ENCODE data around the gene FNDC3B. TPM values are rescaled to one million over a fixed set of nuclear protein-coding genes. Genes with fewer than 3 reads are reported as not detected.

The FNDC3B gene
- polyA plus RNA-seq, 2 of the 4 experiments (the other 2 are of a cell fraction), result 29.5 to 33.6 TPM

DNA sequence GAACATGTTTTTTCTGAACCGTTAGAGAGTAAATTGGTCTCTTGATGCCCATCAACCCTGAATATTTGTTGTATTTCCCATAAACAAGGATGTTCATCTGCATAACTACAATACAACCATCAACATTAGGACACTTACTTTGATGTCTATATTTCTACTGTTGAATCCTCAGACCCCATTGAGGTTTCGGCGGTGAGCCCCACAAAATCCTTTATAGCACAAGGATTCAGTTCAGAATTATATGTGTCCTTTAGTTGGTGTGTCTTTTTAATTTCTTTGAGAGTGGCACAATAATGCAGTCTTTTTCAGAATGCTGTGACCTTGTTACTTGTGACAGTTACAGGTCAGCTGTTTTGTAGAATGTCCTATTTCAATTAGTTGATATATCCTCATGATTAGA is 158.0 kb downstream of the FNDC3B start:
- no peak for FAIRE-seq

DNA sequence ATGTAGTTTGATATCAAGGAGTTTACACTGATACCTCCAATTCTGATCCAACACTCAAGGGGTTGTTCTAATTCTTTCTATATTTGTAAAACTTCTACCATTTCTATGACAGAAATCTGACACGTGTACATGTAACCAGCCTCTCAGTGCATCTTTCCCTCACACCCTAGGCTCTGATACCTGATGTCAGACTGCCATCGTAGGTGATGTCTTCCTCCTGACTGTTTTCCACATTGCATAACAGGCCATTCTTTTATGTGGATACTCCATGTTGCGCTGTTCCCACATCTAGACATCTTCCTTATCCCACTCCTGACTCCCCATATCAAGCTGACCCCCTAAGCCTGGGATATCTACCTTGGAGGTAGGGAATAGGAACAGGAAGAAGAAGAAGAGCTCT is 159.1 kb downstream of the FNDC3B start:
- POLR2A ChIA-PET, result no interaction called here
- Histone ChIP-seq H3K9me3 (no peaks in the 10 kb centered on the region), H3K4me1 (peaks cover 70% of the 10 kb centered on the region), H3K27ac (peak overlapping the region in 1 of 2 experiments; percentile 18; a peak in 2 of 6 replicates), H3K4me3 (no peak overlapping the region), H3K4me2 (no peak overlapping the region)
- WGBS (ENCODE audit: missing lambda C conversion rate), result 94% methylated on average over 3 of the region's 3 CpGs
- CTCF ChIA-PET, result no interaction called here
- DNase-seq (ENCODE audit: low read depth in 1 of 2, low spot score in 1 of 2), result no peak
- TF ChIP-seq MYC (IDR thresholded peaks at IDR 0.05; ENCODE audit: borderline replicate concordance, low read length) (no peak), RAD21 (conservative IDR thresholded peaks at IDR 0.05 in 1 of 2, IDR thresholded peaks at IDR 0.05 in 1 of 2) (no peak), ZNF302 (CRISPR knock-in tag; IDR thresholded peaks at IDR 0.05) (no peak), SREBF2 (IDR thresholded peaks at IDR 0.05) (no peak)
- TF ChIP-seq, protein P1, sequence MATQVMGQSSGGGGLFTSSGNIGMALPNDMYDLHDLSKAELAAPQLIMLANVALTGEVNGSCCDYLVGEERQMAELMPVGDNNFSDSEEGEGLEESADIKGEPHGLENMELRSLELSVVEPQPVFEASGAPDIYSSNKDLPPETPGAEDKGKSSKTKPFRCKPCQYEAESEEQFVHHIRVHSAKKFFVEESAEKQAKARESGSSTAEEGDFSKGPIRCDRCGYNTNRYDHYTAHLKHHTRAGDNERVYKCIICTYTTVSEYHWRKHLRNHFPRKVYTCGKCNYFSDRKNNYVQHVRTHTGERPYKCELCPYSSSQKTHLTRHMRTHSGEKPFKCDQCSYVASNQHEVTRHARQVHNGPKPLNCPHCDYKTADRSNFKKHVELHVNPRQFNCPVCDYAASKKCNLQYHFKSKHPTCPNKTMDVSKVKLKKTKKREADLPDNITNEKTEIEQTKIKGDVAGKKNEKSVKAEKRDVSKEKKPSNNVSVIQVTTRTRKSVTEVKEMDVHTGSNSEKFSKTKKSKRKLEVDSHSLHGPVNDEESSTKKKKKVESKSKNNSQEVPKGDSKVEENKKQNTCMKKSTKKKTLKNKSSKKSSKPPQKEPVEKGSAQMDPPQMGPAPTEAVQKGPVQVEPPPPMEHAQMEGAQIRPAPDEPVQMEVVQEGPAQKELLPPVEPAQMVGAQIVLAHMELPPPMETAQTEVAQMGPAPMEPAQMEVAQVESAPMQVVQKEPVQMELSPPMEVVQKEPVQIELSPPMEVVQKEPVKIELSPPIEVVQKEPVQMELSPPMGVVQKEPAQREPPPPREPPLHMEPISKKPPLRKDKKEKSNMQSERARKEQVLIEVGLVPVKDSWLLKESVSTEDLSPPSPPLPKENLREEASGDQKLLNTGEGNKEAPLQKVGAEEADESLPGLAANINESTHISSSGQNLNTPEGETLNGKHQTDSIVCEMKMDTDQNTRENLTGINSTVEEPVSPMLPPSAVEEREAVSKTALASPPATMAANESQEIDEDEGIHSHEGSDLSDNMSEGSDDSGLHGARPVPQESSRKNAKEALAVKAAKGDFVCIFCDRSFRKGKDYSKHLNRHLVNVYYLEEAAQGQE (IDR thresholded peaks at IDR 0.05), result no peak
- TF ChIP-seq, protein P2, sequence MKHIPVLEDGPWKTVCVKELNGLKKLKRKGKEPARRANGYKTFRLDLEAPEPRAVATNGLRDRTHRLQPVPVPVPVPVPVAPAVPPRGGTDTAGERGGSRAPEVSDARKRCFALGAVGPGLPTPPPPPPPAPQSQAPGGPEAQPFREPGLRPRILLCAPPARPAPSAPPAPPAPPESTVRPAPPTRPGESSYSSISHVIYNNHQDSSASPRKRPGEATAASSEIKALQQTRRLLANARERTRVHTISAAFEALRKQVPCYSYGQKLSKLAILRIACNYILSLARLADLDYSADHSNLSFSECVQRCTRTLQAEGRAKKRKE (CRISPR knock-in tag; IDR thresholded peaks at IDR 0.05; ENCODE audit: low read depth), result no peak
- no peak for FAIRE-seq
- ATAC-seq, result no peak

More for the DNA sequence above, 158.0 kb downstream of the FNDC3B start:
- no peak for TF ChIP-seq POLR2AphosphoS2 (conservative IDR thresholded peaks at IDR 0.05; ENCODE audit: low read length)
- no peak for TF ChIP-seq HOXB5 (CRISPR knock-in tag; IDR thresholded peaks at IDR 0.05)
- TF ChIP-seq ZSCAN20 (CRISPR knock-in tag; IDR thresholded peaks at IDR 0.05), result no peak
- TF ChIP-seq MYC (IDR thresholded peaks at IDR 0.05; ENCODE audit: borderline replicate concordance, low read length), result no peak
- no peak for TF ChIP-seq MAFK (IDR thresholded peaks at IDR 0.05; ENCODE audit: partially characterized antibody)
- no peak for TF ChIP-seq PHF8 (IDR thresholded peaks at IDR 0.05; ENCODE audit: borderline replicate concordance, low read depth)
- no peak for TF ChIP-seq RARB (CRISPR knock-in tag; IDR thresholded peaks at IDR 0.05)
- no peak for TF ChIP-seq NFE2L2 (conservative IDR thresholded peaks at IDR 0.05; ENCODE audit: low read length)
- TF ChIP-seq BHLHE40 (IDR thresholded peaks at IDR 0.05; ENCODE audit: low read depth, low read length), result no peak
- TF ChIP-seq, protein P1 (IDR thresholded peaks at IDR 0.05), result no peak
- TF ChIP-seq, protein P3, sequence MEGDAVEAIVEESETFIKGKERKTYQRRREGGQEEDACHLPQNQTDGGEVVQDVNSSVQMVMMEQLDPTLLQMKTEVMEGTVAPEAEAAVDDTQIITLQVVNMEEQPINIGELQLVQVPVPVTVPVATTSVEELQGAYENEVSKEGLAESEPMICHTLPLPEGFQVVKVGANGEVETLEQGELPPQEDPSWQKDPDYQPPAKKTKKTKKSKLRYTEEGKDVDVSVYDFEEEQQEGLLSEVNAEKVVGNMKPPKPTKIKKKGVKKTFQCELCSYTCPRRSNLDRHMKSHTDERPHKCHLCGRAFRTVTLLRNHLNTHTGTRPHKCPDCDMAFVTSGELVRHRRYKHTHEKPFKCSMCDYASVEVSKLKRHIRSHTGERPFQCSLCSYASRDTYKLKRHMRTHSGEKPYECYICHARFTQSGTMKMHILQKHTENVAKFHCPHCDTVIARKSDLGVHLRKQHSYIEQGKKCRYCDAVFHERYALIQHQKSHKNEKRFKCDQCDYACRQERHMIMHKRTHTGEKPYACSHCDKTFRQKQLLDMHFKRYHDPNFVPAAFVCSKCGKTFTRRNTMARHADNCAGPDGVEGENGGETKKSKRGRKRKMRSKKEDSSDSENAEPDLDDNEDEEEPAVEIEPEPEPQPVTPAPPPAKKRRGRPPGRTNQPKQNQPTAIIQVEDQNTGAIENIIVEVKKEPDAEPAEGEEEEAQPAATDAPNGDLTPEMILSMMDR (IDR thresholded peaks at IDR 0.05), result no peak
- no peak for TF ChIP-seq ZNF302 (CRISPR knock-in tag; IDR thresholded peaks at IDR 0.05)
- no peak for TF ChIP-seq POLR2A (IDR thresholded peaks at IDR 0.05; ENCODE audit: low read length)
- TF ChIP-seq, protein P4, sequence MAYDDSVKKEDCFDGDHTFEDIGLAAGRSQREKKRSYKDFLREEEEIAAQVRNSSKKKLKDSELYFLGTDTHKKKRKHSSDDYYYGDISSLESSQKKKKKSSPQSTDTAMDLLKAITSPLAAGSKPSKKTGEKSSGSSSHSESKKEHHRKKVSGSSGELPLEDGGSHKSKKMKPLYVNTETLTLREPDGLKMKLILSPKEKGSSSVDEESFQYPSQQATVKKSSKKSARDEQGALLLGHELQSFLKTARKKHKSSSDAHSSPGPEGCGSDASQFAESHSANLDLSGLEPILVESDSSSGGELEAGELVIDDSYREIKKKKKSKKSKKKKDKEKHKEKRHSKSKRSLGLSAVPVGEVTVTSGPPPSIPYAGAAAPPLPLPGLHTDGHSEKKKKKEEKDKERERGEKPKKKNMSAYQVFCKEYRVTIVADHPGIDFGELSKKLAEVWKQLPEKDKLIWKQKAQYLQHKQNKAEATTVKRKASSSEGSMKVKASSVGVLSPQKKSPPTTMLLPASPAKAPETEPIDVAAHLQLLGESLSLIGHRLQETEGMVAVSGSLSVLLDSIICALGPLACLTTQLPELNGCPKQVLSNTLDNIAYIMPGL (CRISPR knock-in tag; IDR thresholded peaks at IDR 0.05; ENCODE audit: borderline replicate concordance), result no peak
- no peak for TF ChIP-seq ZFP36 (IDR thresholded peaks at IDR 0.05; ENCODE audit: borderline replicate concordance, partially characterized antibody)
- no peak for TF ChIP-seq RAD21 (conservative IDR thresholded peaks at IDR 0.05 in 1 of 2, IDR thresholded peaks at IDR 0.05 in 1 of 2)
- TF ChIP-seq MAZ (IDR thresholded peaks at IDR 0.05; ENCODE audit: borderline replicate concordance, low read depth, low read length), result no peak
- Histone ChIP-seq H3K9me3 (no peaks in the 10 kb centered on the region), H3K4me3 (no peak overlapping the region), H3K4me2 (no peak overlapping the region), H3K27ac (peak overlapping the region; percentile 11 to 16; a peak in 1 of 6 replicates), H3K4me1 (peaks cover 67% of the 10 kb centered on the region)
- ATAC-seq (no peak), DNase-seq (ENCODE audit: low read depth in 1 of 2, low spot score in 1 of 2) (no peak)
- CTCF ChIA-PET, result no interaction called here
- 93% methylated on average over 3 of the region's 3 CpGs for WGBS (ENCODE audit: missing lambda C conversion rate)
- POLR2A ChIA-PET, result no interaction called here

All from A549 (cell line).